Measurements from ENCODE around the gene CDC25B. TPM values are rescaled to one million over a fixed set of nuclear protein-coding genes. Genes with fewer than 3 reads are reported as not detected.

The CDC25B gene
- total and polyA plus RNA-seq, 10 of the 15 experiments (the other 5 are each of a cell fraction or from before 2014, with no cell fraction given), result 4.6 to 58.8 (median 24.6) TPM

GRCh38 chr20:3797592-3798372, 1.7 kb downstream of the CDC25B start:
- ChIA-PET CTCF (interaction anchor here (0.6 to 3.8 kb wide), 3 partner anchors 9 to 81 kb away, joined by 3 to 33 read pairs (median 3); partner anchors contain the start of gene AP5S1), RAD21 (ENCODE audit: unreplicated experiment) (interaction anchor here (0.7 kb wide), 1 partner anchor 11 kb away, joined by 6 read pairs; the partner anchor contains the start of gene CENPB), POLR2A (interaction anchor here (0.7 to 1.0 kb wide), 4 partner anchors 15 to 502 kb away, joined by 4 to 6 read pairs (median 6); no protein-coding TSS in a partner anchor), SMC1A (ENCODE audit: uncharacterized antibody, unreplicated experiment) (no interaction called here)
- ATAC-seq (peak; percentile 7), FAIRE-seq (peak; percentile 31), DNase-seq (ENCODE audit: low read depth, low spot score) (no peak)
- WGBS (ENCODE audit: insufficient coverage, insufficient replicate concordance, low lambda C conversion rate, missing lambda C conversion rate), result 13% methylated on average over 10 of the region's 19 CpGs
- peak overlapping the region; percentile 85 for H3K4me2 ChIP-seq (ENCODE audit: control insufficient read depth, insufficient read depth)
- peaks cover 5 to 13% of the 10 kb centered on the region in 2 experiments for H3K36me3 ChIP-seq (ENCODE audit: control insufficient read depth in 2 of 2, insufficient read depth in 2 of 2, low read length in 1 of 2)
- H3K9me3 ChIP-seq (replicated peaks; ENCODE audit: control insufficient read depth, insufficient read depth, low read length), result no peaks in the 10 kb centered on the region
- intact Hi-C loops (cut with micrococcal nuclease; ENCODE audit: unreplicated experiment), result loop anchor here (2.0 to 5.0 kb wide), 2 partner anchors 23 to 110 kb away; partner anchors contain the start of gene AP5S1
- peak overlapping the region; percentile 77 for H3K4me3 ChIP-seq
- no peak for TF ChIP-seq BHLHE40 (IDR thresholded peaks at IDR 0.05; ENCODE audit: borderline replicate concordance in 1 of 2, low read depth in 2 of 2, low read length in 1 of 2)
- TF ChIP-seq FOXK2 (IDR thresholded peaks at IDR 0.05), result peak; percentile 29; the same call in 1 of the 2 replicates
- TF ChIP-seq MEF2B (IDR thresholded peaks at IDR 0.05; ENCODE audit: partially characterized antibody, poor library complexity, severe bottlenecking), result no peak
- no peak for TF ChIP-seq NR2F1 (conservative IDR thresholded peaks at IDR 0.05)
- no peak for TF ChIP-seq CHD4 (IDR thresholded peaks at IDR 0.05)
- TF ChIP-seq, protein P1, sequence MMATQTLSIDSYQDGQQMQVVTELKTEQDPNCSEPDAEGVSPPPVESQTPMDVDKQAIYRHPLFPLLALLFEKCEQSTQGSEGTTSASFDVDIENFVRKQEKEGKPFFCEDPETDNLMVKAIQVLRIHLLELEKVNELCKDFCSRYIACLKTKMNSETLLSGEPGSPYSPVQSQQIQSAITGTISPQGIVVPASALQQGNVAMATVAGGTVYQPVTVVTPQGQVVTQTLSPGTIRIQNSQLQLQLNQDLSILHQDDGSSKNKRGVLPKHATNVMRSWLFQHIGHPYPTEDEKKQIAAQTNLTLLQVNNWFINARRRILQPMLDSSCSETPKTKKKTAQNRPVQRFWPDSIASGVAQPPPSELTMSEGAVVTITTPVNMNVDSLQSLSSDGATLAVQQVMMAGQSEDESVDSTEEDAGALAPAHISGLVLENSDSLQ (IDR thresholded peaks at IDR 0.05), result no peak
- peak; percentile 83 for TF ChIP-seq ZNF384 (IDR thresholded peaks at IDR 0.05; ENCODE audit: borderline replicate concordance, low read depth, low read length)
- no peak for TF ChIP-seq TAF1 (IDR thresholded peaks at IDR 0.05; ENCODE audit: borderline replicate concordance, low read depth, low read length)
- TF ChIP-seq NFYB (IDR thresholded peaks at IDR 0.05; ENCODE audit: insufficient read depth, low read depth, low read length), result 0 out of 2 replicates have a peak, but pooled peaks have one; percentile 17
- TF ChIP-seq IKZF1 (conservative IDR thresholded peaks at IDR 0.05), result 0 out of 2 replicates have a peak, but pooled peaks have one; percentile 43
- peak; percentile 51 for TF ChIP-seq RUNX3 (IDR thresholded peaks at IDR 0.05; ENCODE audit: low read length)
- TF ChIP-seq NRF1 (conservative IDR thresholded peaks at IDR 0.05; ENCODE audit: low read depth, low read length), result no peak
- TF ChIP-seq RELB (IDR thresholded peaks at IDR 0.05; ENCODE audit: low read depth), result 0 out of 2 replicates have a peak, but pooled peaks have one; percentile 33
- TF ChIP-seq, protein P2, sequence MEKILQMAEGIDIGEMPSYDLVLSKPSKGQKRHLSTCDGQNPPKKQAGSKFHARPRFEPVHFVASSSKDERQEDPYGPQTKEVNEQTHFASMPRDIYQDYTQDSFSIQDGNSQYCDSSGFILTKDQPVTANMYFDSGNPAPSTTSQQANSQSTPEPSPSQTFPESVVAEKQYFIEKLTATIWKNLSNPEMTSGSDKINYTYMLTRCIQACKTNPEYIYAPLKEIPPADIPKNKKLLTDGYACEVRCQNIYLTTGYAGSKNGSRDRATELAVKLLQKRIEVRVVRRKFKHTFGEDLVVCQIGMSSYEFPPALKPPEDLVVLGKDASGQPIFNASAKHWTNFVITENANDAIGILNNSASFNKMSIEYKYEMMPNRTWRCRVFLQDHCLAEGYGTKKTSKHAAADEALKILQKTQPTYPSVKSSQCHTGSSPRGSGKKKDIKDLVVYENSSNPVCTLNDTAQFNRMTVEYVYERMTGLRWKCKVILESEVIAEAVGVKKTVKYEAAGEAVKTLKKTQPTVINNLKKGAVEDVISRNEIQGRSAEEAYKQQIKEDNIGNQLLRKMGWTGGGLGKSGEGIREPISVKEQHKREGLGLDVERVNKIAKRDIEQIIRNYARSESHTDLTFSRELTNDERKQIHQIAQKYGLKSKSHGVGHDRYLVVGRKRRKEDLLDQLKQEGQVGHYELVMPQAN (conservative IDR thresholded peaks at IDR 0.05), result 0 out of 2 replicates have a peak, but pooled peaks have one; percentile 18
- TF ChIP-seq IKZF2 (IDR thresholded peaks at IDR 0.05), result 0 out of 4 replicates have a peak, but pooled peaks of 1 of the 2 experiments have one; percentile 49
- peak overlapping the region; percentile 68 for H3K9ac ChIP-seq (ENCODE audit: control insufficient read depth, insufficient read depth, low read length)
- no peaks in the 10 kb centered on the region for H3K27me3 ChIP-seq (replicated peaks in 1 of 2; ENCODE audit: control insufficient read depth in 2 of 2, insufficient read depth in 2 of 2, low read length in 1 of 2)
- in situ Hi-C loops (cut with MboI), result no loop called here
- H3K4me1 ChIP-seq (ENCODE audit: control insufficient read depth, insufficient read depth, low read length), result peaks cover 43% of the 10 kb centered on the region
- no TSS peak for BruUV-seq (replicated peaks)
- H3K79me2 ChIP-seq (ENCODE audit: control insufficient read depth, insufficient read depth, low read length), result peaks cover 18% of the 10 kb centered on the region
- no peaks in the 10 kb centered on the region for H4K20me1 ChIP-seq (ENCODE audit: control insufficient read depth, insufficient read depth)
- peak overlapping the region; percentile 62 for H3K27ac ChIP-seq (ENCODE audit: control insufficient read depth, insufficient read depth)
- no peak overlapping the region for H2AFZ ChIP-seq (ENCODE audit: control insufficient read depth, low read depth, low read length)

Measured in GM12878 (cell line).